ENCODE measurements around the gene GNG12. TPM values are rescaled to one million over a fixed set of nuclear protein-coding genes. Genes with fewer than 3 reads are reported as not detected.

Gene GNG12
- total RNA-seq, 2 experiments from 2014 or later = 0.05 TPM

- Mint-ChIP-seq H3K27me3 (peaks cover 12% of the 10 kb centered on the region), H3K36me3 (ENCODE audit: low read depth) (no peaks in the 10 kb centered on the region), H3K4me1 (no peaks in the 10 kb centered on the region), H3K27ac (no peak overlapping the region), H3K9me3 (no peaks in the 10 kb centered on the region), H3K4me3 (no peak overlapping the region)
- ChIA-PET POLR2A (no interaction called here), CTCF (interaction anchor here (0.7 to 1.3 kb wide), 2 partner anchors 52 to 447 kb away, joined by 3 read pairs; no protein-coding TSS in a partner anchor)
- DNase-seq = no peak
Observed at GRCh38 chr1:67818162-67818561, 15.1 kb downstream of the GNG12 start.

- Mint-ChIP-seq H3K4me1 (no peaks in the 10 kb centered on the region), H3K36me3 (ENCODE audit: low read depth) (no peaks in the 10 kb centered on the region), H3K9me3 (no peaks in the 10 kb centered on the region), H3K27me3 (peaks cover 12% of the 10 kb centered on the region), H3K4me3 (no peak overlapping the region), H3K27ac (no peak overlapping the region)
- CTCF ChIA-PET = interaction anchor here (0.7 kb wide), 1 partner anchor 295 kb away, joined by 4 read pairs; no protein-coding TSS in a partner anchor
- POLR2A ChIA-PET = no interaction called here
- no peak for DNase-seq
Observed at GRCh38 chr1:67817319-67817718, 15.9 kb downstream of the GNG12 start.

- Mint-ChIP-seq H3K4me3 (no peak overlapping the region), H3K36me3 (ENCODE audit: low read depth) (no peaks in the 10 kb centered on the region), H3K27me3 (peaks cover 12% of the 10 kb centered on the region), H3K9me3 (no peaks in the 10 kb centered on the region), H3K4me1 (no peaks in the 10 kb centered on the region), H3K27ac (no peak overlapping the region)
- ChIA-PET CTCF (no interaction called here), POLR2A (no interaction called here)
- no peak for DNase-seq
Observed at GRCh38 chr1:67816506-67816905, 16.8 kb downstream of the GNG12 start.

GRCh38 chr1:67816095-67816475 lies 17.2 kb downstream of the GNG12 start:
- no peak overlapping the region for H3K27ac Mint-ChIP-seq
- peaks cover 9% of the 10 kb centered on the region for H3K27me3 Mint-ChIP-seq
- H3K36me3 Mint-ChIP-seq (ENCODE audit: low read depth) = no peaks in the 10 kb centered on the region
- no peak for DNase-seq
- no peaks in the 10 kb centered on the region for H3K4me1 Mint-ChIP-seq
- POLR2A ChIA-PET = no interaction called here
- H3K4me3 Mint-ChIP-seq = no peak overlapping the region
- no peaks in the 10 kb centered on the region for H3K9me3 Mint-ChIP-seq
- CTCF ChIA-PET = no interaction called here

GRCh38 chr1:67815303-67816094 lies 17.8 kb downstream of the GNG12 start:
- H3K4me3 Mint-ChIP-seq = no peak overlapping the region

GRCh38 chr1:67814121-67814772 lies 19.0 kb downstream of the GNG12 start:
- no peak for DNase-seq
- Mint-ChIP-seq H3K27ac (no peak overlapping the region), H3K4me1 (no peaks in the 10 kb centered on the region), H3K27me3 (peaks cover 8% of the 10 kb centered on the region), H3K9me3 (no peaks in the 10 kb centered on the region), H3K36me3 (ENCODE audit: low read depth) (no peaks in the 10 kb centered on the region), H3K4me3 (no peak overlapping the region)
- ChIA-PET POLR2A (no interaction called here), CTCF (no interaction called here)

More at GRCh38 chr1:67815303-67816094, 17.8 kb downstream of the GNG12 start:
- CTCF ChIA-PET = no interaction called here
- Mint-ChIP-seq H3K27me3 (peaks cover 8% of the 10 kb centered on the region), H3K36me3 (ENCODE audit: low read depth) (no peaks in the 10 kb centered on the region), H3K9me3 (no peaks in the 10 kb centered on the region), H3K4me1 (no peaks in the 10 kb centered on the region), H3K27ac (no peak overlapping the region)
- DNase-seq = no peak
- POLR2A ChIA-PET = no interaction called here

GRCh38 chr1:67812226-67812625 lies 21.0 kb downstream of the GNG12 start:
- no peaks in the 10 kb centered on the region for H3K9me3 Mint-ChIP-seq
- DNase-seq = no peak
- no peaks in the 10 kb centered on the region for H3K4me1 Mint-ChIP-seq
- CTCF ChIA-PET = interaction anchor here (0.8 kb wide), 1 partner anchor 305 kb away, joined by 3 read pairs; no protein-coding TSS in a partner anchor
- peaks cover 10% of the 10 kb centered on the region for H3K27me3 Mint-ChIP-seq
- H3K27ac Mint-ChIP-seq = no peak overlapping the region
- POLR2A ChIA-PET = no interaction called here
- no peaks in the 10 kb centered on the region for H3K36me3 Mint-ChIP-seq (ENCODE audit: low read depth)
- no peak overlapping the region for H3K4me3 Mint-ChIP-seq

GRCh38 chr1:67811781-67812180 lies 21.5 kb downstream of the GNG12 start:
- no peaks in the 10 kb centered on the region for H3K9me3 Mint-ChIP-seq
- no peak overlapping the region for H3K27ac Mint-ChIP-seq
- no peaks in the 10 kb centered on the region for H3K36me3 Mint-ChIP-seq (ENCODE audit: low read depth)
- no peaks in the 10 kb centered on the region for H3K4me1 Mint-ChIP-seq
- H3K27me3 Mint-ChIP-seq = peaks cover 12% of the 10 kb centered on the region
- ChIA-PET POLR2A (no interaction called here), CTCF (no interaction called here)
- no peak overlapping the region for H3K4me3 Mint-ChIP-seq
- no peak for DNase-seq

GRCh38 chr1:67809887-67810286 lies 23.4 kb downstream of the GNG12 start:
- POLR2A ChIA-PET = no interaction called here
- no peaks in the 10 kb centered on the region for H3K9me3 Mint-ChIP-seq
- H3K27ac Mint-ChIP-seq = no peak overlapping the region
- no peak overlapping the region for H3K4me3 Mint-ChIP-seq
- DNase-seq = no peak
- CTCF ChIA-PET = no interaction called here
- no peaks in the 10 kb centered on the region for H3K4me1 Mint-ChIP-seq
- H3K36me3 Mint-ChIP-seq (ENCODE audit: low read depth) = no peaks in the 10 kb centered on the region
- H3K27me3 Mint-ChIP-seq = peaks cover 18% of the 10 kb centered on the region

GRCh38 chr1:67807282-67807681 lies 26.0 kb downstream of the GNG12 start:
- no peak overlapping the region for H3K27ac Mint-ChIP-seq
- H3K4me3 Mint-ChIP-seq = no peak overlapping the region
- ChIA-PET CTCF (no interaction called here), POLR2A (no interaction called here)
- DNase-seq = no peak
- H3K27me3 Mint-ChIP-seq = peaks cover 31% of the 10 kb centered on the region
- no peaks in the 10 kb centered on the region for H3K9me3 Mint-ChIP-seq
- H3K36me3 Mint-ChIP-seq (ENCODE audit: low read depth) = no peaks in the 10 kb centered on the region
- H3K4me1 Mint-ChIP-seq = no peaks in the 10 kb centered on the region

- no peaks in the 10 kb centered on the region for H3K36me3 Mint-ChIP-seq (ENCODE audit: low read depth)
- H3K9me3 Mint-ChIP-seq = no peaks in the 10 kb centered on the region
Observed at GRCh38 chr1:67804710-67805109, 28.6 kb downstream of the GNG12 start.

GRCh38 chr1:67803380-67804279 lies 29.6 kb downstream of the GNG12 start:
- POLR2A ChIA-PET = no interaction called here
- Mint-ChIP-seq H3K4me1 (no peaks in the 10 kb centered on the region), H3K4me3 (no peak overlapping the region), H3K9me3 (no peaks in the 10 kb centered on the region), H3K36me3 (ENCODE audit: low read depth) (no peaks in the 10 kb centered on the region), H3K27me3 (peaks cover 27% of the 10 kb centered on the region), H3K27ac (no peak overlapping the region)
- CTCF ChIA-PET = no interaction called here
- DNase-seq = no peak

More at GRCh38 chr1:67804710-67805109, 28.6 kb downstream of the GNG12 start:
- Mint-ChIP-seq H3K27ac (no peak overlapping the region), H3K4me1 (no peaks in the 10 kb centered on the region), H3K27me3 (peaks cover 33% of the 10 kb centered on the region), H3K4me3 (no peak overlapping the region)
- CTCF ChIA-PET = no interaction called here
- DNase-seq = no peak
- POLR2A ChIA-PET = no interaction called here

- Mint-ChIP-seq H3K4me3 (no peak overlapping the region), H3K36me3 (ENCODE audit: low read depth) (no peaks in the 10 kb centered on the region), H3K9me3 (no peaks in the 10 kb centered on the region), H3K4me1 (no peaks in the 10 kb centered on the region), H3K27me3 (peaks cover 23% of the 10 kb centered on the region), H3K27ac (no peak overlapping the region)
- CTCF ChIA-PET = no interaction called here
- DNase-seq = no peak
- POLR2A ChIA-PET = no interaction called here
Observed at GRCh38 chr1:67802565-67802964, 30.7 kb downstream of the GNG12 start.
